Measurements from ENCODE around the gene STAT2.

GRCh38 chr12:56317675-56318074 lies 42.2 kb downstream of the STAT2 start:
- no peak for TF ChIP-seq POLR2A (IDR thresholded peaks at IDR 0.05)
- no peak for TF ChIP-seq POLR2AphosphoS5 (IDR thresholded peaks at IDR 0.05)
